K562 (cell line): ENCODE data around the gene LTO1. TPM values are rescaled to one million over a fixed set of nuclear protein-coding genes. Genes with fewer than 3 reads are reported as not detected.

Experiments used
- ATAC-seq: fragments of 200-7000 bp; cut with Tn5 transposase; 3 replicates; pipeline ENCODE4 v1.9.1; 2020; ENCODE audit warnings: moderate library complexity
- BruUV-seq: library from RNA; stranded (reverse); fragments of 400-500 nt; replicated peaks from 2 replicates; lab custom pipeline; 2021; lab: Mats Ljungman, UMichigan
- CTCF ChIA-PET: fragments of 300-600 bp; formaldehyde crosslinking; extraction: SDS; loops from one replicate; lab custom pipeline; 2021; ENCODE audit warnings: low intra/inter-chr PET ratio; lab: Yijun Ruan, JAX
- POLR2A ChIA-PET: fragments of 300-600, 350-650 bp; sonication (Branson Sonifier 250); formaldehyde crosslinking; extraction: SDS; loops from one replicate; lab custom pipeline; 2021; ENCODE audit warnings: antibody characterized with exemption, inconsistent platforms; lab: Yijun Ruan, JAX
- DNase-seq, 4 experiments: peaks; one replicate each; pipeline versions ENCODE4 v3.0.0 to v3.0.0-alpha.2; 2011 to 2018; ENCODE audit warnings: low spot score in 3 of 4, mixed read lengths in 3 of 4; ENCODE audit errors: extremely low read depth in 1 of 4
- FAIRE-seq: peaks from 2 replicates; lab custom pipeline; 2011; peaks lifted over from hg19 to GRCh38; lab: Jason Lieb, UNC
- H2AFZ ChIP-seq: 2 replicates; pipeline ENCODE4 v1.6.0; 2011; ENCODE audit warnings: low read depth, low read length, control low read depth, inconsistent platforms
- H3K27ac ChIP-seq: fragments of 200-600 bp; 3 replicates; pipeline ENCODE4 v1.8.0; 2011; ENCODE audit warnings: low read depth, mild to moderate bottlenecking, control low read depth, inconsistent platforms, low read length, moderate library complexity, mixed read lengths; ENCODE audit errors: extremely low read depth
- H3K27me3 ChIP-seq, 2 experiments: fragments of 300-600 bp in 1 of 2; 2 replicates in 1 of 2; 3 replicates in 1 of 2; pipeline versions ENCODE4 v1.6.0 to v1.8.0; 2011; ENCODE audit warnings: inconsistent platforms in 2 of 2, low read length in 2 of 2, mild to moderate bottlenecking in 1 of 2, mixed read lengths in 1 of 2, moderate library complexity in 1 of 2; ENCODE audit not compliant: control insufficient read depth in 2 of 2, insufficient read depth in 2 of 2
- H3K36me3 ChIP-seq: fragments of 300-600 bp; 3 replicates; pipeline ENCODE4 v1.8.0; 2011; ENCODE audit warnings: mild to moderate bottlenecking, low read length, inconsistent platforms; ENCODE audit not compliant: control insufficient read depth, insufficient read depth
- H3K4me1 ChIP-seq, 2 experiments: fragments of 200-600 bp in 1 of 2; replicated peaks in 1 of 2; 2 replicates in 1 of 2; 3 replicates in 1 of 2; pipeline versions ENCODE4 v1.5.1 to v1.8.0; 2011; ENCODE audit warnings: inconsistent platforms in 2 of 2, low read length in 2 of 2, mild to moderate bottlenecking in 1 of 2, mixed read lengths in 1 of 2, moderate library complexity in 1 of 2; ENCODE audit not compliant: control insufficient read depth in 2 of 2, insufficient read depth in 2 of 2
- H3K4me2 ChIP-seq: 2 replicates; pipeline ENCODE4 v1.6.1; 2011; ENCODE audit warnings: low read length, control low read depth, inconsistent platforms, mixed read lengths; ENCODE audit not compliant: insufficient read depth
- H3K4me3 ChIP-seq: fragments of 200-600 bp; sonication (generic), shearing (Covaris generic); 2 replicates; pipeline ENCODE4 v1.5.1; 2016; ENCODE audit warnings: control low read depth, inconsistent platforms
- H3K79me2 ChIP-seq: fragments of 200-600 bp; 3 replicates; pipeline ENCODE4 v1.8.0; 2011; ENCODE audit warnings: low read length, inconsistent platforms; ENCODE audit not compliant: control insufficient read depth, insufficient read depth
- H3K9ac ChIP-seq, 2 experiments: 2 replicates each; pipeline versions ENCODE4 v1.6.0 to v1.6.1; 2011; ENCODE audit warnings: low read depth in 2 of 2, low read length in 2 of 2, control low read depth in 1 of 2, inconsistent platforms in 1 of 2, mild to moderate bottlenecking in 1 of 2, mixed read lengths in 1 of 2; ENCODE audit not compliant: insufficient read depth in 1 of 2
- H3K9me1 ChIP-seq: one replicate; pipeline ENCODE4 v1.6.0; 2011; ENCODE audit warnings: inconsistent platforms, mild to moderate bottlenecking, low read length, moderate library complexity; ENCODE audit not compliant: control insufficient read depth, insufficient read depth
- H3K9me3 ChIP-seq: replicated peaks from 2 replicates; pipeline ENCODE4 v1.5.1; 2011; ENCODE audit warnings: low read depth, low read length, inconsistent platforms; ENCODE audit not compliant: control insufficient read depth, insufficient read depth
- H4K20me1 ChIP-seq: replicated peaks from 2 replicates; pipeline ENCODE4 v1.6.1; 2011; ENCODE audit warnings: low read length, inconsistent platforms, mixed read lengths; ENCODE audit not compliant: control insufficient read depth, insufficient read depth
- ATF1 ChIP-seq, 2 experiments: fragments of 450-650 bp in 1 of 2; IDR thresholded peaks; 2 replicates each; pipeline ENCODE4 v1.6.1; 2016; ENCODE audit warnings: missing compliant biosample characterization in 1 of 2, missing genetic modification characterization in 1 of 2
- CTCF ChIP-seq, 3 experiments: IDR thresholded peaks in 2 of 3; conservative IDR thresholded peaks in 1 of 3; 2 replicates each; pipeline ENCODE4 v1.5.1; 2011 to 2012; ENCODE audit warnings: low read length in 3 of 3, mild to moderate bottlenecking in 3 of 3, control low read depth in 2 of 3, improper control_type of control experiment in 1 of 3, inconsistent platforms in 1 of 3, low read depth in 1 of 3, mixed read lengths in 1 of 3, moderate library complexity in 1 of 3; ENCODE audit not compliant: insufficient read depth in 2 of 3
- HOMEZ ChIP-seq: fragments of 250-450 bp; sonication (Bioruptor Pico); IDR thresholded peaks from 2 replicates; pipeline ENCODE4 v1.4.0; 2020; ENCODE audit warnings: mild to moderate bottlenecking, moderate library complexity
- MXD1 ChIP-seq: fragments of 250-450 bp; sonication (Bioruptor Pico); IDR thresholded peaks from 2 replicates; pipeline ENCODE4 v1.8.0; 2021; ENCODE audit warnings: borderline replicate concordance, mild to moderate bottlenecking, moderate library complexity; ENCODE audit not compliant: poor library complexity, severe bottlenecking
- PHF21A ChIP-seq: fragments of 450-650 bp; IDR thresholded peaks from 2 replicates; pipeline ENCODE4 v1.6.1; 2017; ENCODE audit warnings: low read depth, borderline replicate concordance
- SPI1 ChIP-seq: IDR thresholded peaks from 2 replicates; pipeline ENCODE4 v1.6.1; 2011; ENCODE audit warnings: low read depth, low read length, control low read depth, borderline replicate concordance
- ZNF583 ChIP-seq: fragments of 250-450 bp; sonication (Bioruptor Pico); IDR thresholded peaks from 2 replicates; pipeline ENCODE4 v1.4.0; 2020
- ZNF584 ChIP-seq: fragments of 200-800 bp; sonication (Bioruptor generic); IDR thresholded peaks from 2 replicates; pipeline ENCODE4 v1.6.1; 2016; ENCODE audit warnings: low read depth, mild to moderate bottlenecking, missing genetic modification characterization, missing compliant biosample characterization
- WGBS: fragments of 100-300 bp; shearing (Covaris generic); methylation state at CpG from one replicate; pipeline ENCODE4 v1.1.6; 2016; ENCODE audit warnings: low coverage, mixed read lengths; ENCODE audit not compliant: insufficient coverage; ENCODE audit errors: missing lambda C conversion rate; 5-methylcytosine and 5-hydroxymethylcytosine counted together
- in situ Hi-C: fragments of 300-500 bp; cut with MboI; formaldehyde crosslinking; loops from 4 replicates; pipeline ENCODE4 v1.15.0; 2018; ENCODE audit warnings: inconsistent platforms, mixed read lengths
- intact Hi-C: fragments of 100-400 bp; cut with micrococcal nuclease; formaldehyde crosslinking; loops from 2 replicates; pipeline ENCODE4 v1.14.2; 2022
- polyA plus RNA-seq, 8 experiments: library from polyadenylated mRNA; depleted of rRNA in 4 of 8; stranded (reverse) in 5 of 8; unstranded in 3 of 8; fragments of >200 nt; fragmentation: Nextera tagmentation in 2 of 8; fragmentation: Illumina TruSeq in 1 of 8; extraction: Ambion mirVana in 2 of 8; extraction: Trizol in 1 of 8; gene quantifications; 2 replicates each; pipeline versions ENCODE4 v1.2.1 to v1.2.3, GENCODE V29; 2011 to 2014; ENCODE audit warnings: inconsistent platforms in 1 of 8, missing spikeins in 1 of 8
- total RNA-seq, 7 experiments: library from RNA; depleted of rRNA in 6 of 7; stranded (reverse); fragments of >200 nt in 6 of 7; fragmentation: Illumina TruSeq in 2 of 7; extraction: Trizol in 2 of 7; gene quantifications; 2 replicates each; pipeline versions ENCODE4 v1.2.1 to v1.2.3, GENCODE V29; 2011 to 2021; ENCODE audit warnings: low replicate concordance in 1 of 7

Gene LTO1
- total and polyA plus RNA-seq, 9 of the 15 experiments (the other 6 are each of a cell fraction or from before 2014, with no cell fraction given), result 2.6 to 43.4 (median 19.1) TPM

GRCh38 chr11:69721745-69722144 is 46.6 kb upstream of the LTO1 start:
- no peaks in the 10 kb centered on the region for H3K9me3 ChIP-seq
- no peaks in the 10 kb centered on the region for H3K9me1 ChIP-seq
- peaks cover 46 to 85% of the 10 kb centered on the region in 2 experiments for H3K27me3 ChIP-seq
- DNase-seq, result no peak
- no peaks in the 10 kb centered on the region for H3K4me1 ChIP-seq
- no peak overlapping the region for H3K4me3 ChIP-seq
- BruUV-seq, result no TSS peak
- ChIA-PET POLR2A (interaction anchor here (0.7 kb wide), 1 partner anchor 10 kb away, joined by 3 read pairs; no protein-coding TSS in a partner anchor), CTCF (interaction anchor here (0.8 kb wide), 1 partner anchor 474 kb away, joined by 3 read pairs; no protein-coding TSS in a partner anchor)
- H3K4me2 ChIP-seq, result no peak overlapping the region
- no peak for FAIRE-seq
- TF ChIP-seq ZNF583 (CRISPR knock-in tag) (no peak), CTCF (IDR thresholded peaks at IDR 0.05 in 2 of 3, conservative IDR thresholded peaks at IDR 0.05 in 1 of 3; ENCODE audit: insufficient read depth in 2 of 3, low read depth in 1 of 3, low read length in 3 of 3) (peak in 2 of 3 experiments; percentile 12 to 38; a peak in 2 of 6 replicates)
- no peak overlapping the region for H2AFZ ChIP-seq
- no peaks in the 10 kb centered on the region for H3K79me2 ChIP-seq
- no peaks in the 10 kb centered on the region for H3K36me3 ChIP-seq
- 0 out of 2 replicates have a peak, but pooled peaks cover 6% of the 10 kb centered on the region for H4K20me1 ChIP-seq
- no peak overlapping the region for H3K27ac ChIP-seq
- intact Hi-C loops (no loop called here), in situ Hi-C loops (no loop called here)
- WGBS, result 1% methylated on average over 9 of the region's 9 CpGs
- ATAC-seq, result no peak
- no peak overlapping the region for H3K9ac ChIP-seq

- 3% methylated on average over 14 of the region's 14 CpGs for WGBS
- ChIA-PET CTCF (no interaction called here), POLR2A (interaction anchor here (0.7 kb wide), 1 partner anchor 10 kb away, joined by 3 read pairs; no protein-coding TSS in a partner anchor)
- Histone ChIP-seq H3K9ac (no peak overlapping the region), H3K79me2 (no peaks in the 10 kb centered on the region), H3K27ac (no peak overlapping the region), H3K36me3 (no peaks in the 10 kb centered on the region), H3K4me3 (no peak overlapping the region), H4K20me1 (0 out of 2 replicates have a peak, but pooled peaks cover 6% of the 10 kb centered on the region), H3K4me1 (no peaks in the 10 kb centered on the region), H3K27me3 (peaks cover 43 to 82% of the 10 kb centered on the region in 2 experiments), H2AFZ (no peak overlapping the region), H3K9me3 (no peaks in the 10 kb centered on the region), H3K9me1 (no peaks in the 10 kb centered on the region), H3K4me2 (no peak overlapping the region)
- no TSS peak for BruUV-seq
- intact Hi-C loops, result no loop called here
- FAIRE-seq (no peak), DNase-seq (no peak), ATAC-seq (no peak)
- in situ Hi-C loops, result no loop called here
- TF ChIP-seq HOMEZ (CRISPR knock-in tag), result no peak
- TF ChIP-seq ATF1 (CRISPR knock-in tag; IDR thresholded peaks at IDR 0.05), result no peak
- TF ChIP-seq ATF1 (tag; IDR thresholded peaks at IDR 0.05), result no peak
- no peak for TF ChIP-seq PHF21A
- no peak for TF ChIP-seq MXD1 (CRISPR knock-in tag)
- TF ChIP-seq SPI1, result no peak
- no peak for TF ChIP-seq ZNF584 (CRISPR knock-in tag)
Observed at GRCh38 chr11:69721106-69721505, 46.0 kb upstream of the LTO1 start.
